Transverse colon (tissue), 4 donors: ENCODE data around the gene DIP2B.

Experiments
- EP300 ChIP-seq: sonication (generic); formaldehyde crosslinking; IDR thresholded peaks from one replicate; pipeline ENCODE4 v1.6.1; 2017; ENCODE audit warnings: antibody characterized with exemption, low read depth
- POLR2A ChIP-seq: fragments of 450-650 bp; IDR thresholded peaks from one replicate; pipeline ENCODE4 v1.6.1; 2016; ENCODE audit warnings: antibody characterized with exemption, mild to moderate bottlenecking, moderate library complexity
- POLR2AphosphoS5 ChIP-seq, 3 donors: sonication (generic); formaldehyde crosslinking; IDR thresholded peaks; one replicate each; pipeline ENCODE4 v1.6.1; 2016; ENCODE audit warnings: antibody characterized with exemption in 3 of 3
- TF ChIP-seq, protein P1 (sequence below), 5 experiments: fragments of 200-600 bp in 3 of 5; fragments of 450-650 bp in 2 of 5; sonication (generic) in 3 of 5; IDR thresholded peaks; 1 replicate in 2 of 5; 2 replicates in 3 of 5; pipeline ENCODE4 v1.5.1; 2016 to 2017; ENCODE audit warnings: antibody characterized with exemption in 5 of 5, inconsistent platforms in 3 of 5, mild to moderate bottlenecking in 2 of 5, moderate library complexity in 1 of 5

DNA sequence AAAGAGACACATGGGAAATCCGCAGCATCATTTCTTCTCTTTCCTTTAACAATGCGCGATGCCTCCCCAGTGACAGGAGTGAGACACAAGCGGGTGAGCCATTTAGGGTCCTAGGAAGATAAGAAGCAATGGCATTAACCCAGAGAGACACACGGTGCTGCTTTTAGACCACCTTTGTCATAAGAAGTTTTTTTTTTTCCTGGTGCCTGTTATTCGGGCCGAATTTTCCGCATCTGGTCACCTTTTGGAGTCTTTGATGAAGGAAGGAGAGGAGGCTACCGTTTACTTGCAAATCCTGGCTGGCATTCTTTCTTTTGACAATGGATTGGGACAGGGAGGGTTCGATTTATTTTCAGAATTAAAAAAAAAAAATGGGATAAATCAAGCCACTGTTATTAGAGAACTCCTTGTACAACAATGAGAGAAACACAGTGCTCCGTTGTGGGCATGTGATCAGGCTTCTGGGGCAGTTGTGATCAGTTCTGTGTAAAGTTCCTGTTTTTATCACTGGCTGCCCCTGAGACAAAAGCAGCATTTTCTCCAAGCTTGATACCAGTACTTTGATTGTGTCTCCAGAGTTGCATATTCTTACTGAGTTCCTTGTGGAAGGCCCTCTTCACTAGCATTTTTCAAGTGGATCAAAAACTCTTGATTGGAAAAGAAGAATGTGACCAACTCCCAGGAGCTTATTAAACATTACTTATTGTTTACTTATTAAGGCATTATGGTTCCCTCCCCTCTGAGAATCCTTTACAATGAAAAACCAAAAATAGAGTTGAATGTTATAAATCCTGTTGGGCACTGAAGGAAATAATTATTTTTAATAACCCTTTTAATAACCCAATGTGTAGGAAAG, 1.1 kb downstream of the DIP2B start:
- TF ChIP-seq, protein P1, sequence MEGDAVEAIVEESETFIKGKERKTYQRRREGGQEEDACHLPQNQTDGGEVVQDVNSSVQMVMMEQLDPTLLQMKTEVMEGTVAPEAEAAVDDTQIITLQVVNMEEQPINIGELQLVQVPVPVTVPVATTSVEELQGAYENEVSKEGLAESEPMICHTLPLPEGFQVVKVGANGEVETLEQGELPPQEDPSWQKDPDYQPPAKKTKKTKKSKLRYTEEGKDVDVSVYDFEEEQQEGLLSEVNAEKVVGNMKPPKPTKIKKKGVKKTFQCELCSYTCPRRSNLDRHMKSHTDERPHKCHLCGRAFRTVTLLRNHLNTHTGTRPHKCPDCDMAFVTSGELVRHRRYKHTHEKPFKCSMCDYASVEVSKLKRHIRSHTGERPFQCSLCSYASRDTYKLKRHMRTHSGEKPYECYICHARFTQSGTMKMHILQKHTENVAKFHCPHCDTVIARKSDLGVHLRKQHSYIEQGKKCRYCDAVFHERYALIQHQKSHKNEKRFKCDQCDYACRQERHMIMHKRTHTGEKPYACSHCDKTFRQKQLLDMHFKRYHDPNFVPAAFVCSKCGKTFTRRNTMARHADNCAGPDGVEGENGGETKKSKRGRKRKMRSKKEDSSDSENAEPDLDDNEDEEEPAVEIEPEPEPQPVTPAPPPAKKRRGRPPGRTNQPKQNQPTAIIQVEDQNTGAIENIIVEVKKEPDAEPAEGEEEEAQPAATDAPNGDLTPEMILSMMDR (IDR thresholded peaks at IDR 0.05): no peak
- no peak for TF ChIP-seq EP300
- peak in 1 of 3 donors; percentile 10 for TF ChIP-seq POLR2AphosphoS5 (IDR thresholded peaks at IDR 0.05)
- no peak for TF ChIP-seq POLR2A
